ENCODE measurements around the gene LGMN. TPM values are rescaled to one million over a fixed set of nuclear protein-coding genes. Genes with fewer than 3 reads are reported as not detected.

LGMN gene
- total and polyA plus RNA-seq, 4 donors, result 115 to 182 (median 136) TPM

GRCh38 chr14:92694807-92695206 lies 53.6 kb downstream of the LGMN start:
- ATAC-seq (ENCODE audit: insufficient read depth, low FRiP score) (no peak), DNase-seq (no peak)
- Histone ChIP-seq H3K4me3 (no peak overlapping the region), H3K36me3 (ENCODE audit: control insufficient read depth in 4 of 4, insufficient read depth in 4 of 4, low read length in 4 of 4) (peaks cover 0 to 5% (median 0%) of the 10 kb centered on the region in 4 donors), H3K27ac (ENCODE audit: low read depth in 1 of 2, low read length in 1 of 2) (no peak overlapping the region), H3K9ac (ENCODE audit: insufficient read depth in 1 of 2, low read length in 2 of 2) (no peak overlapping the region), H3K27me3 (ENCODE audit: control insufficient read depth in 3 of 3, insufficient read depth in 3 of 3, low read length in 2 of 3) (peaks cover 0 to 4% (median 0%) of the 10 kb centered on the region in 3 donors), H3K9me3 (ENCODE audit: control insufficient read depth in 4 of 4, insufficient read depth in 3 of 4, low read length in 3 of 4) (no peaks in the 10 kb centered on the region), H3K4me1 (ENCODE audit: control insufficient read depth in 5 of 5, insufficient read depth in 5 of 5, low read length in 5 of 5) (peaks cover 0 to 20% (median 10%) of the 10 kb centered on the region in 5 donors)
- TF ChIP-seq CTCF (IDR thresholded peaks at IDR 0.05; ENCODE audit: control extremely low read depth, extremely low read depth), result no peak
- 61 to 74% methylated on average over 5 of the region's 5 CpGs for WGBS, 2 donors

- DNase-seq (peak in 1 of 3 donors; percentile 29), ATAC-seq (ENCODE audit: insufficient read depth, low FRiP score) (no peak)
- Histone ChIP-seq H3K27me3 (ENCODE audit: control insufficient read depth in 3 of 3, insufficient read depth in 3 of 3, low read length in 2 of 3) (peaks cover 0 to 4% (median 0%) of the 10 kb centered on the region in 3 donors), H3K27ac (ENCODE audit: low read depth in 1 of 2, low read length in 1 of 2) (no peak overlapping the region), H3K4me1 (ENCODE audit: control insufficient read depth in 5 of 5, insufficient read depth in 5 of 5, low read length in 5 of 5) (peaks cover 0 to 20% (median 10%) of the 10 kb centered on the region in 5 donors), H3K9me3 (ENCODE audit: control insufficient read depth in 4 of 4, insufficient read depth in 3 of 4, low read length in 3 of 4) (no peaks in the 10 kb centered on the region), H3K36me3 (ENCODE audit: control insufficient read depth in 4 of 4, insufficient read depth in 4 of 4, low read length in 4 of 4) (peaks cover 0 to 5% (median 0%) of the 10 kb centered on the region in 4 donors), H3K4me3 (no peak overlapping the region), H3K9ac (ENCODE audit: insufficient read depth in 1 of 2, low read length in 2 of 2) (no peak overlapping the region)
- no peak for TF ChIP-seq CTCF (IDR thresholded peaks at IDR 0.05; ENCODE audit: control extremely low read depth, extremely low read depth)
- WGBS, 2 donors, result 83 to 89% methylated on average over 18 of the region's 18 CpGs
Measured at GRCh38 chr14:92693998-92694795, 54.2 kb downstream of the LGMN start.

- Histone ChIP-seq H3K27me3 (ENCODE audit: control insufficient read depth in 3 of 3, insufficient read depth in 3 of 3, low read length in 2 of 3) (peaks cover 0 to 4% (median 0%) of the 10 kb centered on the region in 3 donors), H3K9ac (ENCODE audit: insufficient read depth in 1 of 2, low read length in 2 of 2) (no peak overlapping the region), H3K36me3 (ENCODE audit: control insufficient read depth in 4 of 4, insufficient read depth in 4 of 4, low read length in 4 of 4) (peaks cover 0 to 13% (median 2%) of the 10 kb centered on the region in 4 donors), H3K4me1 (ENCODE audit: control insufficient read depth in 5 of 5, insufficient read depth in 5 of 5, low read length in 5 of 5) (peaks cover 0 to 18% (median 10%) of the 10 kb centered on the region in 5 donors), H3K27ac (ENCODE audit: low read depth in 1 of 2, low read length in 1 of 2) (peak overlapping the region in 1 of 2 donors; percentile 4), H3K4me3 (no peak overlapping the region), H3K9me3 (ENCODE audit: control insufficient read depth in 4 of 4, insufficient read depth in 3 of 4, low read length in 3 of 4) (no peaks in the 10 kb centered on the region)
- ATAC-seq (ENCODE audit: insufficient read depth, low FRiP score) (peak; percentile 28), DNase-seq (peak; percentile 42 to 66 (median 55))
- WGBS, 2 donors, result 6 to 7% methylated on average over 2 of the region's 2 CpGs
- TF ChIP-seq CTCF (IDR thresholded peaks at IDR 0.05; ENCODE audit: control extremely low read depth, extremely low read depth), result no peak
Measured at GRCh38 chr14:92692822-92693226, 55.6 kb downstream of the LGMN start.

Data from lung (tissue), 12 donors.